ENCODE results near the gene TFAP2E. TPM values are rescaled to one million over a fixed set of nuclear protein-coding genes. Genes with fewer than 3 reads are reported as not detected.

The TFAP2E gene
- total RNA-seq: 0.21 and 0.34 TPM in 2 replicates

DNA sequence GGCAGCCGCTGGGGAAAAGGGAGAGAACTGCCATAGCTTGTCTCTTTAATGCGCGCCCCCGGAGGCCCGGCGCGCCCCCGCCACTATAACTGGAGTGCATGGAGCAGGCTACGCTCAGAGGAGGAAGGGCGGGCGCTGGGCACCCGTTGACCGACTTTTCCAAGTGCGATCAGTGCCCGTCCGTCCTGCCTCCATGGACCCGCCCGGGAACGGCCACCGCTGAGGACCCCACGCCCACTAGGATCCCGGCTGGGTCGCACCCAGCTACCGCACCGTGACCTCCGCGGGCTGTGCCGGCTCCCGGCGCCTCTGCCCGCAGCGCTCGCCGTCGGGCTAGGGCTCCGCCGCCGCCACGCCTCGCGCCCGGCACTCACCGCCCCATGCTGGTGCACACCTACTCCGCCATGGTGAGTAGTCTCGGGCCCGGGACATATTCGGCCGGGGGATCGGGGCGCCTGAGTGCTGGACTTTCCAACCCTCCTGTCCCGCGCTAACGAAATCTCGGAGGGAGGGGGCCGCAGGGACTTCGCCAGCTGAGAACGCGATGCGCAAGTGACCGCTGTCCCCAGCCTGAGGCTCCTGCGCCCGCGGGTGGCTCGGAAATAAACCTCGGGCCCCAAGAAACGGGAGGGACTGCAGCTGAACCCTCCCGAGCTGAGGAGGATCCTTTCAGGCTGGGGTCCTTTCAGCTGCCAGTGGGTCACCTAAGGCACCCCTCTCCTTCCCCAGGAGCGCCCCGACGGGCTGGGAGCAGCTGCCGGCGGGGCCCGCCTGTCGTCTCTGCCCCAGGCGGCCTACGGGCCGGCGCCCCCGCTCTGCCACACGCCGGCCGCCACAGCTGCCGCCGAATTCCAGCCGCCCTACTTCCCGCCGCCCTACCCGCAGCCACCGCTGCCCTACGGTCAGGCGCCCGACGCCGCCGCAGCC, at the start of gene TFAP2E:
TFAP2E (plus strand) TSS at position 117 of the 927 bp plus-strand sequence; CDS start at position 381, 264 bp downstream.

DNA sequence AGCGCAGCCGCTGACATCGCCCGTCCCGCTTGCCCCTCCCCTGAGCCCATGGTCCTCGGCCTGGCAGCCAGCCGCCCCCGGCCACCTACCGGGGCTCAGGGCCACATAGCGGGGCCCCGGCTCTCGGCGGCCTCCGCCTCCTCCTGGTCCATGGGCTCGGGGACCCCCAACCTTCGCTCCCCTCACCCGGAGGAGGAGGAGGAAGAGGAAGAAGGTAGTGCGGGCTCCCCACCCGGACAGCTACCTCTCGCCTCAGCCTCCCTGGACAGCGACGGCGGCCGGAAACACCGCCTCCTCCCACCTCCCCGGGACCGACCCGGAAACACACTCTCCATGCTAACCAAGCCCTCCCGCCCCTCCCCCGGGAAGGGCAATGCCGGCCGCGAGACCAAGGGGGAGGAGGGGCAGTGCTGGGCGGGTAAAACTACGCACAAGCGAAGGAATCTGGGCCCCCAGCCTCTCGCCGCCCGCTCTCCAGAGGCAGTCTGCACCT, 15.9 kb upstream of the TFAP2E start, which contains the start of gene KIAA0319L:
KIAA0319L (minus strand) TSS at position 286 of the 493 bp plus-strand sequence. CDS start 2,912 bp downstream, outside the sequence.

DNA sequence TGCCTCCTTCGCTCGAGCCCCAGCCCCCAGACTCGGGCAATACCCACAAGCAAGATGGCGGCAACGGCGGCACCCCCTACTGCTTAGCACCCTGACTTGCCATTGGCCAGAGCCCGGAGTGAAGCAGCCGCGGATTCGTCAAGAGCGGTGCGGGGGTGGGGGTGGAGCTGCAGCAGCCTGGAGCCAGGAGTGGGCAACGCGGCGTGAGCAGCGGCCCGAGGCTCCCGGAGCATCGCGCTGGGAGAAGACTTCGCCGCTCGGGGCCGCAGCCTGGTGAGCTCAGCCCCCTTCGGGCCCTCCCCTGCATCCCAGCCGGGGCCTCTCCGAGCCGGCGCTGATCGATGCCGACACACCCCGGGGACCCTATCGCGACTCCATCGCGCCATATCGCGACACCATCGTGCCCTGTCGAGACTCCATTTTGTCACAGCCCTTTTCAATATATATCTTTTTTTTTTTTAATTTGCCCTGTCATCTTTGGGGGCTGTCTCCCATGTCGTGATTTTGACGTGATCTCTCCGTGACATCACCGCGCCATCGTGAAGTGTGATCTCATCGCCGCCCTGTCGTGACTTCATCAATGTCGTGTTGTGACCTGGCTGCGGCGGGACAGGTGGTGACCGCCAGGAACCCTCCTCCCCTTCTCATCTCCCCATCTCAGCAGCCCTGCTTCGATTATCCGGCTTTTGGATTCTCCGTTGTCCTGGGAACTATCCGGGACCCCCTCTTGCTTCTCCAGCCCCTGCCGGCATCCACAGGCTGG, 15.3 kb upstream of the TFAP2E start, which contains the start of gene NCDN:
NCDN (plus strand) TSS at position 189 of the 763 bp plus-strand sequence; CDS start at position 581, 392 bp downstream.

DNA sequence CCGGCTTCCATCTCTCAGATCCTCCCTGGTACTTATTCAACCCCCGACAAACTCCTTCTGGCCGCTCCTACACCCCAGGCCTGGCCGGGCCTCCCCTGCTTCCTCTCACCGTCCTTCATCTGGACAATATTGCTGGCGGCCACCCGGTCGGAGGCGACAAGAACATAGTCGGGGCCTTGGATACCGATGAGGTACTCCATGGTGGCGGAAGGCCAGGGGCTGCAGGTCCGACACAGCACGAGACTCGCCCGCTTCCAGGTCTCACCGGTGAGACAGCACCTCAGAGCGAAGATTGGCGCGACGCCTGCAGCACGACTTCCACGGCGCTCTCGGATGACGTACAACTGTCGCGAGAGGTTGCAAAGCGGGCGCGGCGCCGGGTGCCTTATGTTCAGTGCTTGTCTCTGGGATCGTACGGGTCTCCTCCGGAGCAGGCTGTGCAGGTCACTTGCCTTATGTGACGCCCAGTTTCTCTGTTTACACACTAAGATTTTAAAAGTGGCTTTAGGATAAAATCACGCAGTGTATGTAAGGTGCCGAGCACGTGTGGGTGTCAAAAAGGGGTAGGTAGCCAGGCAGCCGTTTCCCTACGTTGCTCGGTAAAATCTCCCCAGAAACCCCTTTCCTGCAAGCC, 68.2 kb downstream of the TFAP2E start, which contains the start of gene PSMB2:
PSMB2 (minus strand) TSS at position 294 of the 634 bp plus-strand sequence; CDS start at position 200, 94 bp downstream.

Other genes starting within 250 kb of the TFAP2E start
- 34.2 and 48.7 TPM in 2 replicates for gene KIAA0319L, start 15.9 kb upstream of the TFAP2E start, total RNA-seq
- gene NCDN, start 15.5 kb upstream of the TFAP2E start, total RNA-seq: 13.0 and 26.3 TPM in 2 replicates
- 14.7 and 24.3 TPM in 2 replicates for gene PSMB2, start 68.2 kb downstream of the TFAP2E start, total RNA-seq
- gene C1orf216, start 145.6 kb downstream of the TFAP2E start, total RNA-seq: 2.4 and 9.1 TPM in 2 replicates
- 0.34 and 0.50 TPM in 2 replicates for gene CLSPN, start 196.7 kb downstream of the TFAP2E start, total RNA-seq
- 13.3 and 22.4 TPM in 2 replicates for gene AGO4, start 234.7 kb downstream of the TFAP2E start, total RNA-seq

Data from nasal cavity respiratory epithelium epithelial cell of viscerocranial mucosa (primary cell).